Mesodermal cell (in vitro differentiated cells): ENCODE data around the gene DNAH8.

Experiments
- H3K27ac ChIP-seq: 2 replicates; pipeline ENCODE4 v1.7.0; 2013; ENCODE audit warnings: mild to moderate bottlenecking, low read depth, low read length, moderate library complexity; ENCODE audit not compliant: severe bottlenecking
- H3K36me3 ChIP-seq: 2 replicates; pipeline ENCODE4 v1.7.1; 2013; ENCODE audit warnings: mild to moderate bottlenecking, low read length, moderate library complexity; ENCODE audit not compliant: control insufficient read depth, insufficient read depth
- H3K4me1 ChIP-seq: one replicate; pipeline ENCODE4 v1.7.1; 2013; ENCODE audit warnings: mild to moderate bottlenecking, low read length; ENCODE audit not compliant: insufficient read depth, control insufficient read depth, poor library complexity, severe bottlenecking
- H3K4me3 ChIP-seq: 2 replicates; pipeline ENCODE4 v1.7.0; 2013; ENCODE audit warnings: low read length, control low read depth, mild to moderate bottlenecking; ENCODE audit not compliant: insufficient read depth, poor library complexity, severe bottlenecking; ENCODE audit errors: extremely low read depth
- H3K9me3 ChIP-seq: 2 replicates; pipeline ENCODE4 v1.7.1; 2013; ENCODE audit warnings: mild to moderate bottlenecking, low read length, moderate library complexity; ENCODE audit not compliant: control insufficient read depth
- WGBS, 2 experiments: methylation state at CpG; one replicate each; pipeline ENCODE4 v1.1.5; 2013; ENCODE audit warnings: missing lambda C conversion rate in 2 of 2; ENCODE audit not compliant: insufficient coverage in 2 of 2; 5-methylcytosine and 5-hydroxymethylcytosine counted together

The DNAH8 gene

DNA sequence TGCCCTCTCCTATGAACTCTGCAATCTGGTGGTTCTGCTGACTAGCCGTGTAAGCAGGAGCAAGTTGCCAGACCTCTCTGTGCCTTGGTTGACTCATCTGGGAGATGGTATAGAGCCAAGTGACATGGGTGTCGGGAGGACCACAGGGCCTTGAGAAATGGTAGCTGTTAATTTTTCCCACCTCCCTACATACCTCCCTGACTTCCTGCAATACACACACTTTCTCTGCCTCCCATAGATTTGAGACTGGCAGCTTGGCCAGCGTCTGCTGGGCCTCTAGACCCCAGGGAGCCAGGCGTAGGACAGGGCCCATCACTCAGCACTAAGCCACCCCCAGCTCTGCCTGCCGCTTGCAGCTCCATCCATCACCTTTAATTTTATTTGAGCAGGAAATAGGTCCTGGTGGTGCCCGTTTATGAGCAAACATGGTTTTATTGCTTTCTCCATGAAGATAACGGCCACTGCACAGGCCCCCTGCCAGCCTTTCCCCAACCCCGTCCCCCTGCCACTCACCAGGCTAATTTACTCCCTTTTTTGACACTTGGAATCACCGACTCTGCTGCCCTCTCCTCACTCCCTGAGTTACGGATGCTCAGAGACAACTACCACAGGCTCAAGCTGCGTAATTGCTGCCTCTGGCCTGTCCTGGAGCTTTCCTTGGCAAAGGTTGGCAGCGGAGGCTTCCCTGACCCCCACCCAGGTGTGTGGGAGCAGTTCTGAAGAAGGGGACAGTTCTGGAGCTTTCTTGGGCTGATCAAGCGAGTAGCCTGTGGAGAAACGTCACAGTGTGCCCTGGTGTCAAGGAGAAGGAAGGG, 344.6 kb downstream of the DNAH8 start:
- Histone ChIP-seq H3K4me3 (no peak overlapping the region), H3K36me3 (no peaks in the 10 kb centered on the region), H3K4me1 (peaks cover 11% of the 10 kb centered on the region), H3K27ac (no peak overlapping the region), H3K9me3 (no peaks in the 10 kb centered on the region)
- WGBS, 2 experiments, result 75 to 76% methylated on average over 10 to 14 of the region's 14 CpGs

GRCh38 chr6:39060467-39061160, 345.5 kb downstream of the DNAH8 start:
- Histone ChIP-seq H3K27ac (no peak overlapping the region), H3K4me3 (no peak overlapping the region), H3K9me3 (no peaks in the 10 kb centered on the region), H3K36me3 (no peaks in the 10 kb centered on the region), H3K4me1 (peaks cover 11% of the 10 kb centered on the region)
- 84 to 90% methylated on average over 6 of the region's 7 CpGs for WGBS, 2 experiments

- no peaks in the 10 kb centered on the region for H3K9me3 ChIP-seq
- no peak overlapping the region for H3K4me3 ChIP-seq
- H3K4me1 ChIP-seq, result peaks cover 11% of the 10 kb centered on the region
- no peak overlapping the region for H3K27ac ChIP-seq
- H3K36me3 ChIP-seq, result no peaks in the 10 kb centered on the region
- WGBS, 2 experiments, result 93 to 100% methylated on average over 2 to 4 of the region's 6 CpGs
Measured at GRCh38 chr6:39061182-39061581, 346.1 kb downstream of the DNAH8 start.

DNA sequence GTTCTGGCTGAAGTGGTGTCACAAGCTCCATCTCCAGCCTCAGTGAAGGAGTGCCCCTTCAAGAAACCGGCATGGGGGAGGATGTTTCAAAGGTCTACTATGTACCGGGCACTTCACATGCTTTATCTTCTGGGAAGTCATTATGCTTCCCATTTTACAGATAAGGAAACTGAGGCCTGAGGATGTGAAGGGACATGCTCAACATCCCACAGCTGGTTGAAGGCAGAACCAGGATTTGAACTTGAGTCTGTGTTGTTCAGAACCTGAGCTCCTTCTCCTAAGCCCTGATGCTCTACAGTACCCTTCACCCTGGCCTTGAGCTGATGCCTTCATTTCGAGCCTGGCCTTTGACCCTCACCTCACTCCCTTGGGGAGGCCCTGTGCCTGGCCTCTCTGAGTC, 346.5 kb downstream of the DNAH8 start:
- Histone ChIP-seq H3K36me3 (no peaks in the 10 kb centered on the region), H3K9me3 (no peaks in the 10 kb centered on the region), H3K27ac (no peak overlapping the region), H3K4me1 (peaks cover 11% of the 10 kb centered on the region), H3K4me3 (no peak overlapping the region)
- 89 to 100% methylated on average over 1 to 3 of the region's 3 CpGs for WGBS, 2 experiments

DNA sequence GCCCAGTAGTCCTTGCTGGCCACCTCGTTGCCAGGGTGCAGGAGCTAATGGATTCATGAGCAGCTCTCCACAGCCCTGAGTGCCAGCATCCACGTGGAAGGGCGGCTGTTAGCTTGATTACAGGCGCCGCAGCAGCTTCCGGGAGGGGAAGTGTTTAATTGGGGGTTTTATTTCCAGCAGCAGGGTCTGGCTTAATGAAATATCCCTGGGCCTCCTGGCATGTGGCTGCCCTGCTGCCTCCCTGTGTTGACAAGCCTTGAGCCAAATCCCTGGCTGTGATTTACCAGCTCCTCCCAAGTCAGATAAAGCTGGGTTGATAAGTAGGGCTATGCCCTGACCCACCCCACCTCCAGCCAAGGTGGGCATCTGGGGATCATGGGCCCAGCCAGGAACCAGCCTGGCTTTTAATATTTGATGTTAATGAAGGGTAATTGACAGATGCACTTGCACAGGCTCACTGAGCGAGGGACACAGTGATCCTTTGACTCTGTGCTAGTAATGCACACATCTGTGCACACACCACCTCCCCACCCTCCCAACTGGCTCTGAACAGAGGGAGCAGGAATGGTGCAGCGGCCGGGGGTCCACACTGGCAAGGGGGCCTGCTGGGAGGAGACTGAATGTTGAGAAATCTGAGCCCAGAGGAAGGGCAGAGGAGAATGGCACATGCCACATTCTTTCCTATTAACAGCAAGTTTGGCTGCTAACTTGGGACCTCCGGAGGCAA, 347.1 kb downstream of the DNAH8 start:
- Histone ChIP-seq H3K4me3 (no peak overlapping the region), H3K36me3 (no peaks in the 10 kb centered on the region), H3K27ac (no peak overlapping the region), H3K4me1 (peaks cover 11% of the 10 kb centered on the region), H3K9me3 (no peaks in the 10 kb centered on the region)
- 80 to 91% methylated on average over 2 to 7 of the region's 10 CpGs for WGBS, 2 experiments

DNA sequence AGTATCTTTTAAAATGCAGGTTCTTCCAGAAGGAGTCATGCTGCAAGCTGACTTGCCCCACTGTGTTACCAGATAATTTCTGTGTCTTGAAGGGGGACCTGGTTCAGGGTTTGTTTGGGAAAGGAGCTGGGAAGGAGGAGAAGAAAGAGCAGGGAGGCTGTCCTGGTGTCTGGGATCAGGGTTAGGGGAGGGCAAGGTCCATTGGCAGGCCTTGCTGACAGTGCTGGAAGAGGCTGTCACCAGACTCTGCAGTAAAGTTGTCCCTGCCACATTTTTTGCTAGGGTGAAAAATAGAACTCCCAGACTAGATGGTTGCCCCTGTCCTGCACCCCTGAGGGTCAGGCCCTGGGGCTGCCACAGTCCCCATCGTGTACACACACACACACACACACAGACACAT, 348.4 kb downstream of the DNAH8 start:
- Histone ChIP-seq H3K4me1 (peaks cover 11% of the 10 kb centered on the region), H3K9me3 (no peaks in the 10 kb centered on the region), H3K27ac (no peak overlapping the region), H3K36me3 (no peaks in the 10 kb centered on the region), H3K4me3 (no peak overlapping the region)
- WGBS, 2 experiments, result 71 to 89% methylated on average over 1 of the region's 1 CpG

GRCh38 chr6:39065561-39065960, 350.4 kb downstream of the DNAH8 start:
- H3K4me3 ChIP-seq, result no peak overlapping the region
- H3K4me1 ChIP-seq, result peaks cover 11% of the 10 kb centered on the region
- no peak overlapping the region for H3K27ac ChIP-seq
- 94 to 96% methylated on average over 8 of the region's 8 CpGs for WGBS, 2 experiments
- H3K9me3 ChIP-seq, result no peaks in the 10 kb centered on the region
- no peaks in the 10 kb centered on the region for H3K36me3 ChIP-seq

DNA sequence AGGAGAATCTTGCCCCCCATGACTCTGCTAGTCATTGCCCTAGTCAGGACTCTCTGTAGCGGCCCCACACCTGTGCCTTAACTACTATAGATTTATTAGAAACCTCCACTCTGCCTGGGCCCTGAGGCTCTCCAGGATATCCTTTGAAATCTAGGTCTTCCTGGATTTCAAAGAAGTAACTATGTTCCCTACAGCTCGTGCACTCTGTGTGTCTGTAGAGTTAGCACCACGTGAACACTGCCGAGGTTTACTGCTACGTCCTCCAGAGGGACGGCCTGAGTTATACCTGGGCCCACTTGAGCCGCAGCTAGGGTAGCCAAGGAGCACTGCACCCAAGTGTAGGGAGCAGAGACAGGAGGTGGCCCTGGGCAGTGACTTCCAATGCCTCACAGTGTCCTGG, 353.3 kb downstream of the DNAH8 start:
- H3K4me3 ChIP-seq, result no peak overlapping the region
- no peaks in the 10 kb centered on the region for H3K36me3 ChIP-seq
- H3K27ac ChIP-seq, result no peak overlapping the region
- H3K9me3 ChIP-seq, result no peaks in the 10 kb centered on the region
- peaks cover 4% of the 10 kb centered on the region for H3K4me1 ChIP-seq
- WGBS, 2 experiments, result 75 to 81% methylated on average over 6 to 7 of the region's 7 CpGs

DNA sequence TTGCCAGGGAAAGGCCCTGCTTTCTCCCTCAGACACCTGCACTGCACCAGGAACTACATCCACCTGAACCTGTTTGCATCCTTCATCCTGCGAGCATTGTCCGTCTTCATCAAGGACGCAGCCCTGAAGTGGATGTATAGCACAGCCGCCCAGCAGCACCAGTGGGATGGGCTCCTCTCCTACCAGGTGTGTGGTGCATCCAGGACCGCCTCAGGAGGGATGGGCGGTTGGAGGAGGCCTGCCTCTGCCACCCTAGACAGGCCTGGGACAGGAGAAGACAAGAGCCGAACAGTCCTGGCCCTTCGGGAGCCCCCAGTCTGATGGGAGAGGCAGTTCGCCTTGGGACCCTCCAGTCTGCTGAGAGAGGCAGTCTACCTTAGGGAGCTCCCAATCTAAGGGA, 357.7 kb downstream of the DNAH8 start:
- 86 to 90% methylated on average over 9 of the region's 9 CpGs for WGBS, 2 experiments
- no peaks in the 10 kb centered on the region for H3K36me3 ChIP-seq
- no peak overlapping the region for H3K4me3 ChIP-seq
- H3K9me3 ChIP-seq, result no peaks in the 10 kb centered on the region
- no peaks in the 10 kb centered on the region for H3K4me1 ChIP-seq
- no peak overlapping the region for H3K27ac ChIP-seq

- Histone ChIP-seq H3K27ac (no peak overlapping the region), H3K9me3 (no peaks in the 10 kb centered on the region), H3K4me3 (no peak overlapping the region), H3K4me1 (no peaks in the 10 kb centered on the region), H3K36me3 (no peaks in the 10 kb centered on the region)
- 93 to 96% methylated on average over 13 to 17 of the region's 17 CpGs for WGBS, 2 experiments
Measured at GRCh38 chr6:39073471-39074355, 358.6 kb downstream of the DNAH8 start.
